H1 (cell line): ENCODE data around the gene SFTPA1. TPM values are rescaled to one million over a fixed set of nuclear protein-coding genes. Genes with fewer than 3 reads are reported as not detected.
"Not testable (repeated sequence)": the region's sequence is repeated elsewhere in the genome, so short reads cannot be mapped to it uniquely, and the experiment has no call there.

Experiments
- CTCF ChIA-PET: fragments of 300-600 bp; sonication (Branson Sonifier 250); formaldehyde crosslinking; loops from one replicate; lab custom pipeline; 2021; ENCODE audit not compliant: partially characterized antibody; lab: Charles Lee
- POLR2A ChIA-PET: fragments of 300-600 bp; sonication (Branson Sonifier 250); formaldehyde crosslinking; loops from one replicate; lab custom pipeline; 2021; ENCODE audit warnings: inconsistent platforms; ENCODE audit not compliant: partially characterized antibody; lab: Charles Lee
- DNase-seq, 2 experiments: peaks; one replicate each; pipeline versions ENCODE4 v3.0.0 to v3.0.0-alpha.2; 2010 to 2022; ENCODE audit warnings: low spot score in 2 of 2, low read depth in 1 of 2, mixed read lengths in 1 of 2
- FAIRE-seq: peaks from 2 replicates; lab custom pipeline; 2011; peaks lifted over from hg19 to GRCh38; lab: Jason Lieb, UNC
- H2AFZ ChIP-seq: 2 replicates; pipeline ENCODE4 v1.8.1; 2012; ENCODE audit warnings: low read length, inconsistent platforms
- H2AK5ac ChIP-seq: 2 replicates; pipeline ENCODE4 v1.6.1; 2013; ENCODE audit warnings: low read depth, low read length
- H2BK120ac ChIP-seq: replicated peaks from 2 replicates; pipeline ENCODE3; 2013; ENCODE audit warnings: low read depth, low read length, inconsistent platforms
- H2BK12ac ChIP-seq: 2 replicates; pipeline ENCODE4 v1.6.1; 2013; ENCODE audit warnings: low read depth, low read length
- H2BK15ac ChIP-seq: 2 replicates; pipeline ENCODE4 v1.6.1; 2013; ENCODE audit warnings: low read length
- H2BK20ac ChIP-seq: 2 replicates; pipeline ENCODE4 v1.6.1; 2013; ENCODE audit warnings: low read length
- H2BK5ac ChIP-seq: 2 replicates; pipeline ENCODE4 v1.6.1; 2013; ENCODE audit warnings: low read depth, low read length
- H3K14ac ChIP-seq: 2 replicates; pipeline ENCODE4 v1.6.1; 2013; ENCODE audit warnings: inconsistent platforms; ENCODE audit not compliant: insufficient read length
- H3K18ac ChIP-seq: 2 replicates; pipeline ENCODE4 v1.6.1; 2013; ENCODE audit warnings: low read length; ENCODE audit errors: extremely low read depth
- H3K23ac ChIP-seq: 2 replicates; pipeline ENCODE4 v1.6.1; 2013; ENCODE audit warnings: inconsistent platforms; ENCODE audit not compliant: insufficient read length
- H3K23me2 ChIP-seq: 2 replicates; pipeline ENCODE4 v1.6.1; 2013; ENCODE audit warnings: low read depth, low read length
- H3K27ac ChIP-seq: 2 replicates; pipeline ENCODE4 v1.6.1; 2011; ENCODE audit warnings: low read depth, low read length, inconsistent platforms
- H3K27me3 ChIP-seq, 4 experiments: replicated peaks in 1 of 4; 1 replicate in 1 of 4; 2 replicates in 3 of 4; pipeline versions ENCODE4 v1.6.1 to v1.8.1; 2011 to 2013; ENCODE audit warnings: low read length in 3 of 4, mild to moderate bottlenecking in 3 of 4, inconsistent platforms in 2 of 4, mixed read lengths in 2 of 4, moderate library complexity in 1 of 4; ENCODE audit not compliant: control insufficient read depth in 3 of 4, insufficient read depth in 3 of 4; ENCODE audit errors: extremely low read depth in 1 of 4
- H3K36me3 ChIP-seq, 4 experiments: 2 replicates each; pipeline versions ENCODE4 v1.6.1 to v1.8.1; 2011 to 2013; ENCODE audit warnings: mild to moderate bottlenecking in 4 of 4, low read length in 3 of 4, moderate library complexity in 2 of 4, control low read depth in 1 of 4, inconsistent platforms in 1 of 4; ENCODE audit not compliant: insufficient read depth in 4 of 4, control insufficient read depth in 2 of 4
- H3K4ac ChIP-seq: replicated peaks from 2 replicates; pipeline ENCODE3; 2013; ENCODE audit warnings: low read length, low read depth, mixed read lengths, inconsistent platforms; ENCODE audit not compliant: insufficient read length
- H3K4me1 ChIP-seq, 4 experiments: replicated peaks in 1 of 4; 1 replicate in 1 of 4; 2 replicates in 3 of 4; pipeline versions ENCODE4 v1.6.1 to v1.8.1; 2011 to 2013; ENCODE audit warnings: low read length in 3 of 4, inconsistent platforms in 2 of 4, mixed read lengths in 1 of 4; ENCODE audit not compliant: insufficient read depth in 4 of 4, control insufficient read depth in 3 of 4
- H3K4me2 ChIP-seq, 2 experiments: 2 replicates each; pipeline versions ENCODE4 v1.6.1 to v1.8.1; 2011 to 2013; ENCODE audit warnings: low read depth in 2 of 2, low read length in 2 of 2, control low read depth in 1 of 2, inconsistent platforms in 1 of 2, mild to moderate bottlenecking in 1 of 2; ENCODE audit not compliant: insufficient read depth in 1 of 2
- H3K4me3 ChIP-seq, 4 experiments: fragments of 200-600, 300-600 bp in 1 of 4; sonication (generic), shearing (Covaris generic), sonication (Bioruptor Twin) in 1 of 4; 2 replicates each; pipeline versions ENCODE4 v1.5.1 to v1.8.1; 2011 to 2016; ENCODE audit warnings: low read length in 4 of 4, low read depth in 3 of 4, control low read depth in 2 of 4, inconsistent platforms in 2 of 4, mild to moderate bottlenecking in 2 of 4, mixed read lengths in 1 of 4, moderate library complexity in 1 of 4; ENCODE audit not compliant: insufficient read depth in 2 of 4; ENCODE audit errors: extremely low read depth in 1 of 4
- H3K56ac ChIP-seq: replicated peaks from 2 replicates; pipeline ENCODE3; 2013; ENCODE audit warnings: low read depth, mild to moderate bottlenecking, mixed read lengths, low read length, inconsistent platforms; ENCODE audit not compliant: insufficient read length
- H3K79me1 ChIP-seq: 2 replicates; pipeline ENCODE4 v1.6.1; 2013; ENCODE audit warnings: low read depth, low read length, control low read depth
- H3K79me2 ChIP-seq, 2 experiments: 2 replicates each; pipeline versions ENCODE4 v1.6.1 to v1.8.1; 2012 to 2013; ENCODE audit warnings: low read length in 2 of 2, mild to moderate bottlenecking in 2 of 2, inconsistent platforms in 1 of 2; ENCODE audit not compliant: insufficient read depth in 2 of 2, control insufficient read depth in 1 of 2
- H3K9ac ChIP-seq, 4 experiments: replicated peaks in 1 of 4; 1 replicate in 1 of 4; 2 replicates in 3 of 4; pipeline versions ENCODE4 v1.6.1 to v1.8.1; 2011 to 2013; ENCODE audit warnings: low read depth in 3 of 4, low read length in 3 of 4, control low read depth in 2 of 4, mild to moderate bottlenecking in 2 of 4, moderate library complexity in 2 of 4, inconsistent platforms in 1 of 4; ENCODE audit errors: extremely low read depth in 1 of 4
- H3K9me3 ChIP-seq, 2 experiments: 2 replicates each; pipeline versions ENCODE4 v1.6.1 to v1.8.1; 2012 to 2013; ENCODE audit warnings: mild to moderate bottlenecking in 2 of 2, moderate library complexity in 2 of 2, control low read depth in 1 of 2, inconsistent platforms in 1 of 2, low read depth in 1 of 2, low read length in 1 of 2, mixed read lengths in 1 of 2; ENCODE audit not compliant: insufficient read depth in 2 of 2
- H4K20me1 ChIP-seq, 2 experiments: replicated peaks in 1 of 2; 2 replicates each; pipeline versions ENCODE3 to v1.8.1; 2011 to 2013; ENCODE audit warnings: inconsistent platforms in 2 of 2, low read length in 2 of 2, mild to moderate bottlenecking in 1 of 2; ENCODE audit not compliant: insufficient read depth in 2 of 2, control insufficient read depth in 1 of 2
- H4K5ac ChIP-seq: 2 replicates; pipeline ENCODE4 v1.6.1; 2013; ENCODE audit warnings: low read length, low read depth, mixed read lengths, inconsistent platforms; ENCODE audit not compliant: insufficient read length
- H4K8ac ChIP-seq: 2 replicates; pipeline ENCODE4 v1.8.0; 2013; ENCODE audit warnings: mild to moderate bottlenecking, moderate library complexity, low read length, inconsistent platforms; ENCODE audit not compliant: insufficient read depth; ENCODE audit errors: extremely low read depth
- H4K91ac ChIP-seq: replicated peaks from 2 replicates; pipeline ENCODE3; 2013; ENCODE audit warnings: low read length, mixed read lengths, inconsistent platforms; ENCODE audit not compliant: insufficient read length
- WGBS, 2 experiments: shearing (Covaris generic) in 1 of 2; methylation state at CpG; one replicate each; pipeline versions ENCODE4 v1.1.6 to v1.1.7; 2013 to 2015; ENCODE audit warnings: low lambda C conversion rate in 2 of 2, mixed read lengths in 2 of 2, inconsistent platforms in 1 of 2, low coverage in 1 of 2, missing lambda C conversion rate in 1 of 2; ENCODE audit not compliant: insufficient replicate concordance in 2 of 2, insufficient coverage in 1 of 2, insufficient read length in 1 of 2; ENCODE audit errors: extremely low coverage in 1 of 2, missing lambda C conversion rate in 1 of 2; 5-methylcytosine and 5-hydroxymethylcytosine counted together
- polyA plus RNA-seq, 7 experiments: library from polyadenylated mRNA; depleted of rRNA in 3 of 7; stranded (reverse) in 5 of 7; unstranded in 2 of 7; fragments of >200 nt in 5 of 7; fragments of 200-250 nt in 2 of 7; gene quantifications; 1 replicate in 5 of 7; 2 replicates in 1 of 7; 4 replicates in 1 of 7; pipeline versions ENCODE4 v1.2.1 to v1.2.3, GENCODE V29; 2011 to 2013; ENCODE audit warnings: missing spikeins in 2 of 7, mixed read lengths in 2 of 7
- total RNA-seq: library from RNA; stranded (reverse); fragmentation: NEBNext Ultra II Directional; extraction: Animal tissue kit (Norgen Biotek cat#: 25700); gene quantifications from 2 replicates; pipeline ENCODE4 v1.2.1, GENCODE V29; 2021

The SFTPA1 gene
- total and polyA plus RNA-seq, 2 of the 8 experiments (the other 6 are each of a cell fraction or from before 2014, with no cell fraction given), result not detected

GRCh38 chr10:79611193-79611976 is 646 bp downstream of the SFTPA1 start:
- POLR2A ChIA-PET, H3K14ac ChIP-seq, FAIRE-seq, H3K79me2 ChIP-seq, H4K5ac ChIP-seq, H2BK120ac ChIP-seq, H2BK12ac ChIP-seq, H3K9me3 ChIP-seq, H3K79me1 ChIP-seq, H2BK20ac ChIP-seq, H2AFZ ChIP-seq, H3K4ac ChIP-seq, CTCF ChIA-PET, H3K4me2 ChIP-seq, H4K8ac ChIP-seq, H3K9ac ChIP-seq, H2BK5ac ChIP-seq, H4K20me1 ChIP-seq, H4K91ac ChIP-seq, H2AK5ac ChIP-seq, H3K4me3 ChIP-seq, DNase-seq, H3K56ac ChIP-seq, H3K4me1 ChIP-seq, H3K23ac ChIP-seq, H3K36me3 ChIP-seq, H3K27me3 ChIP-seq, H2BK15ac ChIP-seq, H3K27ac ChIP-seq, H3K18ac ChIP-seq, H3K23me2 ChIP-seq: not testable (repeated sequence)
- WGBS, 2 experiments, result 79% methylated on average over 15 of the region's 18 CpGs; no CpG with 5 or more reads in 1 of the 2 experiments
